Endodermal cell (in vitro differentiated cells): ENCODE results near the gene HOXA1. TPM values are rescaled to one million over a fixed set of nuclear protein-coding genes. Genes with fewer than 3 reads are reported as not detected.

Experiments
- DNase-seq: peaks from one replicate; pipeline ENCODE4 v3.0.0-alpha.2; 2017
- H3K27ac ChIP-seq: 2 replicates; pipeline ENCODE4 v1.5.1; 2013; ENCODE audit warnings: mild to moderate bottlenecking, low read depth, low read length, moderate library complexity
- H3K27me3 ChIP-seq: 2 replicates; pipeline ENCODE4 v1.6.1; 2013; ENCODE audit warnings: mild to moderate bottlenecking, low read length, moderate library complexity; ENCODE audit not compliant: insufficient read depth, control insufficient read depth, poor library complexity, severe bottlenecking
- H3K36me3 ChIP-seq: 2 replicates; pipeline ENCODE4 v1.7.0; 2013; ENCODE audit warnings: mild to moderate bottlenecking, low read length, moderate library complexity; ENCODE audit not compliant: control insufficient read depth, insufficient read depth
- H3K4me1 ChIP-seq: one replicate; pipeline ENCODE4 v1.7.0; 2013; ENCODE audit warnings: low read length; ENCODE audit not compliant: control insufficient read depth, insufficient read depth
- H3K4me3 ChIP-seq: 2 replicates; pipeline ENCODE4 v1.5.1; 2013; ENCODE audit warnings: mild to moderate bottlenecking, low read length, moderate library complexity
- H3K9ac ChIP-seq: 2 replicates; pipeline ENCODE4 v1.6.1; 2013; ENCODE audit warnings: mild to moderate bottlenecking, low read length, moderate library complexity; ENCODE audit not compliant: poor library complexity, severe bottlenecking; ENCODE audit errors: extremely low read depth
- H3K9me3 ChIP-seq: 2 replicates; pipeline ENCODE4 v1.6.1; 2013; ENCODE audit warnings: mild to moderate bottlenecking, low read length, moderate library complexity; ENCODE audit not compliant: control insufficient read depth
- H3K27ac Mint-ChIP-seq: 2 replicates; pipeline ENCODE4 v1.8.0; 2020; ENCODE audit warnings: mixed read lengths
- H3K27me3 Mint-ChIP-seq: 2 replicates; pipeline ENCODE4 v1.8.0; 2021; ENCODE audit warnings: mild to moderate bottlenecking, mixed read lengths; ENCODE audit not compliant: insufficient read depth
- H3K36me3 Mint-ChIP-seq: 2 replicates; pipeline ENCODE4 v1.8.0; 2020; ENCODE audit warnings: low read depth, mixed read lengths
- H3K4me1 Mint-ChIP-seq: 2 replicates; pipeline ENCODE4 v1.8.0; 2020; ENCODE audit warnings: mixed read lengths
- H3K4me3 Mint-ChIP-seq: 2 replicates; pipeline ENCODE4 v1.8.0; 2020; ENCODE audit warnings: mild to moderate bottlenecking, moderate library complexity, mixed read lengths
- H3K9me3 Mint-ChIP-seq: 2 replicates; pipeline ENCODE4 v1.8.0; 2020; ENCODE audit warnings: mild to moderate bottlenecking, mixed read lengths
- CTCF ChIP-seq: fragments of 200-600 bp; sonication (generic); conservative IDR thresholded peaks from 2 replicates; pipeline ENCODE4 v1.5.0; 2021; ENCODE audit warnings: antibody characterized with exemption, mild to moderate bottlenecking
- WGBS, 2 experiments: methylation state at CpG; one replicate each; pipeline versions ENCODE4 v1.1.5 to v1.1.7; 2013; ENCODE audit warnings: missing lambda C conversion rate in 2 of 2, mixed read lengths in 1 of 2; ENCODE audit not compliant: insufficient coverage in 1 of 2, insufficient read length in 1 of 2; 5-methylcytosine and 5-hydroxymethylcytosine counted together
- total RNA-seq, 2 donors: library from RNA; stranded (reverse); fragmentation: NEBNext Ultra II Directional in 1 of 2; extraction: Animal tissue kit (Norgen Biotek cat#: 25700) in 1 of 2; gene quantifications; 2 replicates in 1 of 2; 3 replicates in 1 of 2; pipeline ENCODE4 v1.2.1, GENCODE V29; 2021

HOXA1 gene
- total RNA-seq, 2 donors from 2014 or later: not detected

- Mint-ChIP-seq H3K4me3 (no peak overlapping the region), H3K9me3 (peaks cover 5% of the 10 kb centered on the region), H3K36me3 (no peaks in the 10 kb centered on the region), H3K4me1 (peaks cover 28% of the 10 kb centered on the region), H3K27me3 (peaks cover 100% of the 10 kb centered on the region), H3K27ac (no peak overlapping the region)
- no peak for DNase-seq
- Histone ChIP-seq H3K9me3 (no peaks in the 10 kb centered on the region), H3K27ac (no peak overlapping the region), H3K27me3 (peaks cover 100% of the 10 kb centered on the region), H3K36me3 (no peaks in the 10 kb centered on the region), H3K4me3 (no peak overlapping the region), H3K4me1 (no peaks in the 10 kb centered on the region), H3K9ac (no peak overlapping the region)
- 41 to 46% methylated on average over 3 to 6 of the region's 6 CpGs for WGBS, 2 experiments
- no peak for TF ChIP-seq CTCF
These were observed 2.5 kb downstream of the HOXA1 start for GRCh38 chr7:27093184-27093895.

DNA sequence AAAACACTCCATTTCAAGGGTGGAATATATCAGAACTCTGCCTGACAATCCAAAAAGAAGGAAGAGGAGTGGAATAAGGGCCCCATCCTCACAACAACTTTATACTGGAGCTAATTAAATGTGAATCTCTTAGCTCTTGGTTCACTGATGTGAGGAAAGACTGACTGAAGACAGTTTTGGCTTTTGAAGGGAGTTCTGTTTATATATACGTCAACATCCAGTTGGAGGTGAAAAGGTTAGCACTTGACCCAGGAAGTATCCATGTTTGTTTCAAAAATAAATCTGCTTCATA, 3.0 kb downstream of the HOXA1 start:
- 75% methylated on average over 1 of the region's 1 CpG; no CpG with 5 or more reads in 1 of the 2 experiments for WGBS, 2 experiments

DNA sequence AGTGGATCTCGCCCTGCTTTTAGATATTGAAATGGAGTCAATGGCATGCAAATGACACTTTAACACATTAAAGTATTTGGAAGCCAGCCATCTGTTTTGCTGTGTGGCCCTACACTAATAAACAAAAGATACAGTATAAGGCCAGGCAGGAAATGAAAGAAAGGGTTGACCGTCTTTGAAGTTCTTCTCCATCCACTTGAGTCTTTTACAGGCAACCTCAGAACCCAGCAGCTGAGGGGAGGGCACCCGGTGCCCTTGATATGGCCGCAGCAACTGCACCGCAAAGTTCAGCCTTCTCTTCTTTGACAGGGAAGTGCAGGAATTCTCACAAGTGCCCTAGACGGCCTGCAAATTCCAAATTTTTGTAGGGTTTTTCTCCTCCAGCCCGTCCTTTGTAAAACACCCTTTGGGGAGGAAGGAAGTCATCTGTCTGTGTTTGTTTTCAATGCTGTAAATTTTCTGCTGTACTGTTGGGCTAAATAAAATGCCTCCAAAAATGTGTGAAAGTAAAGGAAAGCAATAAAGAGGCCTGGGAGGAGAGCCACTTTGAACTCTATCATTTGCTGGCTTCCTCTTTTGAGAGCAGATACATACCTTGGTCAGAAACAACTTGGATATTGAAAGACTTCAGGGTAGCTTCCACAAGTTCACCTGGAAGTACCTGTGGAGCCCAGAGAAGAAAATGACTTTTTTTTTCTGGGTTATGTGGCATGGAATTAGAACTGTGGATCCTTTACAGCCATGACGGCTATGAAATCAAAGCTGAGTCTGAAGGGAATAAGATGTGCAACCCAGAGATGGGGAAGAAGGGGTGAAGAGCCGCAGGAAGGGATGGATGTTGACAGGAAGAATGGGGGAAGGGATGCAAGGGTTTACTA, 3.6 kb downstream of the HOXA1 start:
- Histone ChIP-seq H3K36me3 (no peaks in the 10 kb centered on the region), H3K4me3 (no peak overlapping the region), H3K9me3 (no peaks in the 10 kb centered on the region), H3K27me3 (peaks cover 100% of the 10 kb centered on the region), H3K27ac (no peak overlapping the region), H3K9ac (no peak overlapping the region), H3K4me1 (no peaks in the 10 kb centered on the region)
- H3K9me3 Mint-ChIP-seq: peaks cover 13% of the 10 kb centered on the region
- no peaks in the 10 kb centered on the region for H3K36me3 Mint-ChIP-seq
- DNase-seq: peak; percentile 79
- H3K27me3 Mint-ChIP-seq: peaks cover 100% of the 10 kb centered on the region
- TF ChIP-seq CTCF: no peak
- H3K4me1 Mint-ChIP-seq: peaks cover 28% of the 10 kb centered on the region
- H3K27ac Mint-ChIP-seq: no peak overlapping the region
- WGBS, 2 experiments: 10 to 25% methylated on average over 7 to 9 of the region's 9 CpGs
- H3K4me3 Mint-ChIP-seq: no peak overlapping the region

More for the DNA sequence above, 3.0 kb downstream of the HOXA1 start:
- Histone ChIP-seq H3K4me3 (no peak overlapping the region), H3K4me1 (no peaks in the 10 kb centered on the region), H3K27me3 (peaks cover 100% of the 10 kb centered on the region), H3K36me3 (no peaks in the 10 kb centered on the region), H3K9ac (no peak overlapping the region), H3K27ac (no peak overlapping the region), H3K9me3 (no peaks in the 10 kb centered on the region)
- H3K4me1 Mint-ChIP-seq: peaks cover 28% of the 10 kb centered on the region
- H3K27ac Mint-ChIP-seq: no peak overlapping the region
- no peak for DNase-seq
- peaks cover 7% of the 10 kb centered on the region for H3K9me3 Mint-ChIP-seq
- no peaks in the 10 kb centered on the region for H3K36me3 Mint-ChIP-seq
- no peak for TF ChIP-seq CTCF
- peaks cover 100% of the 10 kb centered on the region for H3K27me3 Mint-ChIP-seq
- no peak overlapping the region for H3K4me3 Mint-ChIP-seq
